T-helper 17 cell (primary cell): ENCODE results near the gene ISCA1. TPM values are rescaled to one million over a fixed set of nuclear protein-coding genes. Genes with fewer than 3 reads are reported as not detected.
A peak's percentile ranks its signal among the peaks of the same experiment; 100 is the strongest.

ENCODE experiments used
- ATAC-seq: fragments of 150-1000 bp; cut with Tn5 transposase; 2 replicates; pipeline ENCODE4 v1.10.0; 2021; ENCODE audit warnings: mild to moderate bottlenecking, moderate library complexity
- DNase-seq, 3 donors: peaks; one replicate each; pipeline versions ENCODE4 v3.0.0 to v3.0.0-alpha.2; 2020 to 2021
- H3K9me3 ChIP-seq: one replicate; pipeline ENCODE4 v1.7.0; 2013; ENCODE audit warnings: low read length, mild to moderate bottlenecking; ENCODE audit not compliant: control insufficient read depth, poor library complexity, severe bottlenecking
- H3K27ac Mint-ChIP-seq: one replicate; pipeline ENCODE4 v1.8.0; 2022; ENCODE audit warnings: mild to moderate bottlenecking, moderate library complexity, mixed read lengths
- H3K27me3 Mint-ChIP-seq: one replicate; pipeline ENCODE4 v1.8.0; 2022; ENCODE audit warnings: mixed read lengths
- H3K36me3 Mint-ChIP-seq: one replicate; pipeline ENCODE4 v1.8.0; 2022; ENCODE audit warnings: low read depth, mixed read lengths
- H3K4me1 Mint-ChIP-seq: one replicate; pipeline ENCODE4 v1.8.0; 2022; ENCODE audit warnings: mild to moderate bottlenecking, mixed read lengths
- H3K4me3 Mint-ChIP-seq: one replicate; pipeline ENCODE4 v1.8.0; 2022; ENCODE audit warnings: mild to moderate bottlenecking, moderate library complexity, mixed read lengths
- total RNA-seq, 4 donors: library from RNA in 2 of 4; stranded (reverse) in 2 of 4; gene quantifications; one replicate each; pipeline ENCODE4 v1.2.3 and lab custom pipeline; 2022 to 2026

ISCA1 gene
- total RNA-seq, 2 donors from 2014 or later = 66.9 to 87.2 TPM

- Mint-ChIP-seq H3K36me3 (peaks cover 2% of the 10 kb centered on the region), H3K4me3 (peak overlapping the region; percentile 28), H3K27ac (peak overlapping the region; percentile 98), H3K27me3 (no peaks in the 10 kb centered on the region), H3K4me1 (peaks cover 45% of the 10 kb centered on the region)
- no peak for ATAC-seq
- H3K9me3 ChIP-seq = no peaks in the 10 kb centered on the region
- DNase-seq = no peak
These were observed 2.5 kb downstream of the ISCA1 start for GRCh38 chr9:86279839-86280238.

GRCh38 chr9:86277072-86277471 is 5.3 kb downstream of the ISCA1 start:
- Mint-ChIP-seq H3K36me3 (peaks cover 10% of the 10 kb centered on the region), H3K4me1 (peaks cover 44% of the 10 kb centered on the region), H3K27me3 (no peaks in the 10 kb centered on the region), H3K27ac (no peak overlapping the region), H3K4me3 (no peak overlapping the region)
- H3K9me3 ChIP-seq = no peaks in the 10 kb centered on the region
- DNase-seq = no peak
- ATAC-seq = no peak

GRCh38 chr9:86275962-86276361 is 6.4 kb downstream of the ISCA1 start:
- peaks cover 37% of the 10 kb centered on the region for H3K4me1 Mint-ChIP-seq
- H3K27ac Mint-ChIP-seq = no peak overlapping the region
- no peak overlapping the region for H3K4me3 Mint-ChIP-seq
- no peaks in the 10 kb centered on the region for H3K9me3 ChIP-seq
- H3K36me3 Mint-ChIP-seq = peaks cover 10% of the 10 kb centered on the region
- DNase-seq (no peak), ATAC-seq (no peak)
- H3K27me3 Mint-ChIP-seq = no peaks in the 10 kb centered on the region

GRCh38 chr9:86274821-86275643 is 7.3 kb downstream of the ISCA1 start:
- no peak for DNase-seq

GRCh38 chr9:86272221-86272620 is 10.1 kb downstream of the ISCA1 start:
- Mint-ChIP-seq H3K27me3 (no peaks in the 10 kb centered on the region), H3K4me1 (peaks cover 18% of the 10 kb centered on the region), H3K27ac (no peak overlapping the region), H3K36me3 (peaks cover 9% of the 10 kb centered on the region), H3K4me3 (no peak overlapping the region)
- ATAC-seq (no peak), DNase-seq (no peak)
- no peaks in the 10 kb centered on the region for H3K9me3 ChIP-seq

More at GRCh38 chr9:86274821-86275643, 7.3 kb downstream of the ISCA1 start:
- Mint-ChIP-seq H3K27ac (no peak overlapping the region), H3K4me1 (peaks cover 30% of the 10 kb centered on the region), H3K27me3 (no peaks in the 10 kb centered on the region), H3K4me3 (no peak overlapping the region), H3K36me3 (peaks cover 10% of the 10 kb centered on the region)
- H3K9me3 ChIP-seq = no peaks in the 10 kb centered on the region
- no peak for ATAC-seq

GRCh38 chr9:86263876-86264275 is 18.5 kb downstream of the ISCA1 start:
- H3K27ac Mint-ChIP-seq = no peak overlapping the region
- H3K27me3 Mint-ChIP-seq = no peaks in the 10 kb centered on the region
- peaks cover 9% of the 10 kb centered on the region for H3K4me1 Mint-ChIP-seq
- no peaks in the 10 kb centered on the region for H3K36me3 Mint-ChIP-seq
- H3K9me3 ChIP-seq = no peaks in the 10 kb centered on the region
- no peak overlapping the region for H3K4me3 Mint-ChIP-seq
- no peak for ATAC-seq
- DNase-seq = no peak

- no peaks in the 10 kb centered on the region for H3K27me3 Mint-ChIP-seq
- H3K36me3 Mint-ChIP-seq = no peaks in the 10 kb centered on the region
- H3K9me3 ChIP-seq = no peaks in the 10 kb centered on the region
- peaks cover 10% of the 10 kb centered on the region for H3K4me1 Mint-ChIP-seq
- H3K4me3 Mint-ChIP-seq = no peak overlapping the region
- no peak for DNase-seq
- H3K27ac Mint-ChIP-seq = no peak overlapping the region
- ATAC-seq = no peak
These were observed 19.8 kb downstream of the ISCA1 start for GRCh38 chr9:86262492-86262891.

- H3K4me3 Mint-ChIP-seq = no peak within 1 kb of the TSS
- H3K9me3 ChIP-seq = no peaks in the 10 kb centered on the region
- H3K4me1 Mint-ChIP-seq = peaks cover 10% of the 10 kb centered on the region
- H3K27me3 Mint-ChIP-seq = no peaks in the 10 kb centered on the region
- H3K36me3 Mint-ChIP-seq = no peaks in the 10 kb centered on the region
- DNase-seq (no peak), ATAC-seq (no peak)
- peak within 1 kb of the TSS; percentile 27 for H3K27ac Mint-ChIP-seq
These were observed 22.8 kb downstream of the ISCA1 start, which contains the start of gene C9orf153 for GRCh38 chr9:86259557-86259956. Gene C9orf153, minus strand, starts transcription at chr9:86259657. Its CDS starts 30,054 bp downstream, at chr9:86229603.

- Mint-ChIP-seq H3K27me3 (no peaks in the 10 kb centered on the region), H3K27ac (no peak overlapping the region), H3K4me3 (no peak overlapping the region), H3K36me3 (no peaks in the 10 kb centered on the region), H3K4me1 (peaks cover 7% of the 10 kb centered on the region)
- no peak for ATAC-seq
- no peak for DNase-seq
- H3K9me3 ChIP-seq = no peaks in the 10 kb centered on the region
These were observed 24.9 kb downstream of the ISCA1 start for GRCh38 chr9:86257391-86257790.

- ATAC-seq = no peak
- no peaks in the 10 kb centered on the region for H3K9me3 ChIP-seq
- Mint-ChIP-seq H3K4me3 (no peak overlapping the region), H3K4me1 (peaks cover 7% of the 10 kb centered on the region), H3K27me3 (no peaks in the 10 kb centered on the region), H3K36me3 (no peaks in the 10 kb centered on the region), H3K27ac (no peak overlapping the region)
- no peak for DNase-seq
These were observed 25.7 kb downstream of the ISCA1 start for GRCh38 chr9:86256653-86257052.

GRCh38 chr9:86253577-86253976 is 28.8 kb downstream of the ISCA1 start:
- no peak overlapping the region for H3K27ac Mint-ChIP-seq
- no peaks in the 10 kb centered on the region for H3K9me3 ChIP-seq
- H3K4me3 Mint-ChIP-seq = no peak overlapping the region
- ATAC-seq (no peak), DNase-seq (no peak)
- H3K36me3 Mint-ChIP-seq = peaks cover 4% of the 10 kb centered on the region
- peaks cover 12% of the 10 kb centered on the region for H3K27me3 Mint-ChIP-seq
- peaks cover 2% of the 10 kb centered on the region for H3K4me1 Mint-ChIP-seq

- peaks cover 12% of the 10 kb centered on the region for H3K27me3 Mint-ChIP-seq
- ATAC-seq (no peak), DNase-seq (no peak)
These were observed 29.5 kb downstream of the ISCA1 start for GRCh38 chr9:86252870-86253269.

GRCh38 chr9:86250123-86250522 is 32.2 kb downstream of the ISCA1 start:
- H3K9me3 ChIP-seq = no peaks in the 10 kb centered on the region
- peaks cover 4% of the 10 kb centered on the region for H3K36me3 Mint-ChIP-seq
- no peak overlapping the region for H3K4me3 Mint-ChIP-seq
- no peak for ATAC-seq
- H3K27me3 Mint-ChIP-seq = peaks cover 12% of the 10 kb centered on the region
- no peak for DNase-seq
- H3K4me1 Mint-ChIP-seq = no peaks in the 10 kb centered on the region
- no peak overlapping the region for H3K27ac Mint-ChIP-seq

More at GRCh38 chr9:86252870-86253269, 29.5 kb downstream of the ISCA1 start:
- Mint-ChIP-seq H3K27ac (no peak overlapping the region), H3K4me3 (no peak overlapping the region), H3K36me3 (peaks cover 4% of the 10 kb centered on the region), H3K4me1 (peaks cover 2% of the 10 kb centered on the region)
- H3K9me3 ChIP-seq = no peaks in the 10 kb centered on the region

GRCh38 chr9:86248746-86249145 is 33.6 kb downstream of the ISCA1 start:
- no peak for ATAC-seq
- no peak for DNase-seq
- Mint-ChIP-seq H3K4me3 (no peak overlapping the region), H3K4me1 (no peaks in the 10 kb centered on the region), H3K27me3 (peaks cover 12% of the 10 kb centered on the region), H3K36me3 (peaks cover 4% of the 10 kb centered on the region), H3K27ac (no peak overlapping the region)
- H3K9me3 ChIP-seq = no peaks in the 10 kb centered on the region
